ENCODE data around the gene FJX1.

DNA sequence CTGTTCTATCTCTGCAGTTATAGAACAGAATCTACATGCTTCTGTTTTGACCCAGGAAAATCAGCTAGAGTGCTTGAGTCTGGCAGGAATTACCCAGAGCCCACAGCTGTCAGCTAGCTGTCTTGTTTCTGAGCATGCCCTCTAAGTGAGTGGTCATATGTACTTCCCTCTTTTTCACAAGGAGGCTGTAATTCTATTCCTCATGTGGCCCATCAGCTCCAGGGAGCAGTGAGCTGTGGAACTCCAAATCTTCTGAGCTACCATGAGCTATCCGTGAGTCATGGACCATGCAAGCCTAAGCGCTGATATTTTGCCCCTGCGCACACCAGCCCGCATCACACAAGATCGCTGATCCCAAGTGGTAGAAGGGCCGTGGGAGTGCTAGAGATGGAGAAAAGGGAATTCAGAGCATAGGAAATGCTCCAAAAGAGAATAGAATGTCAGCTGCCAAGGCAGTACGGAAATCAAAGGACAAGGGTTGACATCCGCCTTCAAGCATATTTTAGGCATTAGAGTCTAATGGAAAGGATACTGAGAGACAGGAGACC lies 5.4 kb downstream of the FJX1 start:
- TF ChIP-seq, protein P1, sequence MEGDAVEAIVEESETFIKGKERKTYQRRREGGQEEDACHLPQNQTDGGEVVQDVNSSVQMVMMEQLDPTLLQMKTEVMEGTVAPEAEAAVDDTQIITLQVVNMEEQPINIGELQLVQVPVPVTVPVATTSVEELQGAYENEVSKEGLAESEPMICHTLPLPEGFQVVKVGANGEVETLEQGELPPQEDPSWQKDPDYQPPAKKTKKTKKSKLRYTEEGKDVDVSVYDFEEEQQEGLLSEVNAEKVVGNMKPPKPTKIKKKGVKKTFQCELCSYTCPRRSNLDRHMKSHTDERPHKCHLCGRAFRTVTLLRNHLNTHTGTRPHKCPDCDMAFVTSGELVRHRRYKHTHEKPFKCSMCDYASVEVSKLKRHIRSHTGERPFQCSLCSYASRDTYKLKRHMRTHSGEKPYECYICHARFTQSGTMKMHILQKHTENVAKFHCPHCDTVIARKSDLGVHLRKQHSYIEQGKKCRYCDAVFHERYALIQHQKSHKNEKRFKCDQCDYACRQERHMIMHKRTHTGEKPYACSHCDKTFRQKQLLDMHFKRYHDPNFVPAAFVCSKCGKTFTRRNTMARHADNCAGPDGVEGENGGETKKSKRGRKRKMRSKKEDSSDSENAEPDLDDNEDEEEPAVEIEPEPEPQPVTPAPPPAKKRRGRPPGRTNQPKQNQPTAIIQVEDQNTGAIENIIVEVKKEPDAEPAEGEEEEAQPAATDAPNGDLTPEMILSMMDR (IDR thresholded peaks at IDR 0.05): no peak
- no peak for TF ChIP-seq POLR2A (IDR thresholded peaks at IDR 0.05)

Data from Peyer's patch (tissue), 4 donors.